Putamen (tissue), 1 donor: ENCODE results near the gene PHTF2.

Experiments
- DNase-seq: peaks from one replicate; pipeline ENCODE4 v3.0.0-alpha.2; 2016; ENCODE audit warnings: low spot score

PHTF2 gene

DNA sequence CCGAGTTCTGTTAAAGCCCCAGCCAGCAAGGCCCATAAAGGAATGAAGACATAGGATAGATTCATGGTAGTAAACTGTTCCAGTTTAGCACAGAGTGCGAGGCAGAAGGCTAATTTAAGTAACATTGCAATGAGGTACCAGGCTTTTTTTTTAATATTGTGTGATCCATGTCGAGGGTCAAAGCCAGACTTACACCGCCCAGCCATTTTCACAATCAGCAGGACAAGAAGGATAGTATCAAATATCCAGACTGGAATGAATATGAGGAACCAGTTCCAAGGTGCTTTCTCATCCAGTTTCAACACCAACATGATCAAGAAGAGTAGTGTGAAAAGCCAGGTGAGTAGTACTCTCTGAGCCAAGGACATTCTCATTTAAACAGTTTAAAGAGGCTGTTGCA, 4.6 kb upstream of the PHTF2 start:
- DNase-seq = no peak

DNA sequence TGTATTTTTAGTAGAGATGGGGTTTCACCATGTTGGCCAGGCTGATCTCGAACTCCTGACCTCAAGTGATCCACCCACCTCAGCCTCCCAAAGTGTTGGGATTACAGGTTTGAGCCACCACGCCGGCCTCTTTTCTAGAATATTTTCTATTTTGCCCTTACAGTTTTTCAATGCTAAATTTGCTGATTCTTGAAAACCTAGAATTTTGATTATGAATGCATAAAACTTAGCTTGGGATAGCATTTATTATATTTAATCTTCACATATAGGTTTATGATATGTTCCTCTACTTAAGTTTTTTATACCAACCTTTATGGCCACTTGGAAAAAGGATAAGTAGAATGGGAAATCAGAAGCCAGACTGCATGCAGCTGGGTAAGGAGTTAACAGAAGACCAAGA, 2.5 kb upstream of the PHTF2 start:
- no peak for DNase-seq

DNA sequence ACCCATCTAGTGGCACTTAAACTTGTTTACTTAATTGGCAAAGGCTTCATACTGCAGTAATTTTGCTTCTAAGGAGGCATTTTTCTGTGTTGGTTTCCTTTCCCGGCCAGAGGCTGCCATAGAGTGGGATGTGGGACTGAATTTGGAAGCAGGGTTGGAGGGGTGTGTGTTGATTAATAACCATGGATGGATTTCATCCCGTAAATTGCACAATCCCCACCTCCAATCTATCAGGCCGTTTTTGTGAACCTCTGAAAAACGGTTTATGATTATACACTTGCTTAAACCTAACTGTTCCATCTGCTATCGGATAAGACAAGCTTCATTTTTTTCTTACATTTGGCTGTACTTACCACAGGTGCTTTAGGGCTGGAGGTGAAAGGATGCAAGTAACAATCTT, 1.6 kb upstream of the PHTF2 start:
- DNase-seq = no peak

DNA sequence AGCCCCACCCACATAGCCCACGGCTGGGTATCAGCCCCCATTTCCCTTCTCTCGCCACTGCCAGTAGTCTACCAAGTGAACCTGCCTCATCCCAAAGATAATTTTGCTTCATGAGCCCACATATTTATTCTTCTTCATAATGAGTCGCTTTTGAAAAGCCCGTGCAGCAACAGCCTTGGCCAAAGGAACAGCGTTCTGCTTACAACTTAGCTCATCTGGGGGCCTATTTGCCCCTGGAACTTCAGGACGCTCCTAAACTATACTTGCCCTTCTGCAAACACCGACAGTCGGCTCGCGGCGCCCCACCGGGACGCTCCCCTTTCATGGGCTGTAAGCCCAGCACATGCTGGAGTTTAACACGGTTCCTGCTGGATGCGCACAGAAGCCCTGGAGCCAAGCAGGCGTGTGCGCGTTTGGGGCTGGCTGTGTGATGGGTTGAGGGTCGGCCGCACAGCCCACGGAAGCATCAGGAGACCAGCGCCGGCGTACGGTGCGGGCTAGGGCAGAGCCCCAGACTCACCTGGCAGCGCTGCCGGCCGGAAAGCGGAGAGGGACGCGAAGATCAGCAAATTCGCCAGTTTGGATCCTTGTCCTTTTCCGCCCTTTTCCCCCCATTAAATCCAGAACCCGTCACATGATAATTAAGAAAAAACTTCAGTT, 709 bp upstream of the PHTF2 start:
- no peak for DNase-seq

DNA sequence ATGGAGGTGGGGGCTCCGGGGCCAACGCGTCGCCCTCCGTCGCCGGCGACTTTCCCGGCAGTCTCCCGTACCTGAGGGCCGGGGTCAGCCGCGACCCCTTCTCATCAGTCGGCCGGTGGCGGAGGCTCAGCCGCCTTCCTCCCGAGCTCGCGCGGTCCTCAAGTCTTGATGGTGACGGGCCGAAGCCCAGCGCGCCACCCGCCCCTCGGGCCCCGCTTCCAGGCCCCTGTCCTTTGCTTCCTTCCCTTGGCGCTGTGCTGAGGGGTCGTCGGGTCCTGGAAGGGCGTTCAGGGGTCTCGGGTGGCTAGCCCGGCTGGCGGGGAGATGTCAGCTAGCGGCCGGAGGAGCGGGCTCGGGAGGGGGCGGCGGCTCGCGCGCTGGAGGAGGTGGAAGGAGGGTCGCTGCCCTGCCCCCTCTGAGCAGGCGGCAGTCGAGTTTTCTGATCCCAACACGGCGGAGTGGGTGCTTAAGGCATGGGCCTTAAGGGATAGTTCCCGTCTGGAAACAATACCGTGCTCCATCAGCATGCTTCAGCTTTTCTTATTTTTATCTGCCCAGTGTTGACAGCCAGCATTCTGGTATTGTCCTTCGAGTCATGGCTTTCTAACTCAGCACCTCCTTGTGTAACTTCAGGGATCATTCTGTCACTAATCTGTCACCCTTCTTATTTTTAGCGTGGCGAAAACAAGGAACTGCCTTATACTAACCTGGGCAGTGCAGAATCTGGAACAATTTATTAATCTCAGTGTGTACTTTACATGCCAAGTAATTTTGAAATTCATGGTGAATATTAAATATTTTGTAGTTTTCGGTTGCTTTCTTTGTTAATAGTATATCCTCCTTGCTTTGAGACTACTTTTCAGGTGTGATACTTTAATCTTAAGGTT, 748 bp downstream of the PHTF2 start:
- DNase-seq = peak; percentile 33

DNA sequence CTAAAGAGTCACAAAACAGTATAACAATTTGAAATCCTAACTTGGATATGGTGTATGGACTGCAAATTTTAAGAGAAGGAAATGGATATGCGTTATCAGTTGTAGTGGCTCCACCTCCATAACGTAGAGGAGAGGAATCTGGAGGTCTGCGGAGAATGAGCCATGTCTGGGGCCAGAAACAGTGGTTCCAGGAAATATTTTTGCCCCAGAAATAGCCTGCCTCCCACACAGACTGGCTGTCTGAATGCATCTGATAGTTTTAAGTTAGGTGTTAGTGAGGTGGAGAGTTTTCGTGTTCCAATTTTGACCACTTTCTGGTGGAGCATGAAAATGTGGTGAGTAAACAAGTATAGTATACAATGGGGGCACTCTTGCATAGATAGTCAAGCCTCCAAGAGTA, 1.6 kb downstream of the PHTF2 start:
- no peak for DNase-seq

DNA sequence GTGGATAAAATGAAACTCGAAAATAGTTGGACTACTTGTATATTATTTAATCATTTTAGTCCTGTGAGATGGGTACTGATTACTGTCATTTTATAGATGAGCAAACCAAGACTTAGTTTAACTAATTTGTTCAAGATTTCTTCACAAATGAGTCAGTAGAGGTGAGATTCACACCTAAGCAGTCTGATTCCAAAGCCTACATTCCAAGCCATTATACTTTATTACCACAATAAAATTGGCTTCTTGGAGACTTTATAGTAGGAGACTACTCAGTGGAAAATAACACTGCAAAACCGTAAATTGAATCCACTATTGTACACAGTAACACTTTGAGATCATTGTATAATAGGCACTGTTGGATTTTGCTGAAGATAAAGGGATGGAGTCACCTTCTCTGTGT, 2.2 kb downstream of the PHTF2 start:
- no peak for DNase-seq

DNA sequence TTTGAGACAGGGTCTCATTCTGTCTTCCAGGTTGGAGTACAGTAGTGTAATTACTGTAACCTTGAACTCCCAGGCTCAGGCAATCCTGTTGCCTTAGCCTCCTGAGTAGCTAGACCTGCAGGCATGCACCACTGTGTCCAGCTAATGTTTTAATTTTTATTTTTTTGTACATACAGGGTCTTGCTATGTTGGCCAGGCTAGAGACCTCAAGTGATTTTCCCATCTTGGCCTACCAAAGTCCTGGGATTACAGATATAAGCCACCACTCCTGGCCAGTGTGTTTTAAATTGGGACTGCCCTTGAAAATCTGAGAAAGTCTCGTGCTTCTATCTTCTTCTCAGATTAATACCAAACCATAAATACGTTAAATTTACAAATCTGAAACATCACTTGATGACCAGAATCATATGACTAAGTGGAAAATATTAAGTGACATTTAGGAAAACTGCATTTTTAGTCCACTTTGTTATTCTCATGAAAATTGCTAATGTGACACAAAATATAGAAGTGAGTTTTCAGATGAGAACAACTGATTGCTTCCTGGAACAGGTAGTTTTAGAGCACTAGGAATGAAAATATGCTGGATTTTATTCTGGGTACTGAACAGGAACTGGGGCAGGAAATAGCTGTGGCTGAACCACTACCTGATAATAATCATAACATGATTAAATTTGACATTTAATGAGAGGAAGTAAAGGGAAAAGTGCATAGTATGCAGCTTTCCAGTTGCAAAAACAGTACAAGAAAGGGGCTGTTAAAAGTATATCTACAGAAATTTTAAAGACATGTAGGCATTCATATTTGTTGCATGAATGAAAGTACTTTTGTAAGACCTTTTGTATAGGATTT, 4.2 kb downstream of the PHTF2 start:
- no peak for DNase-seq

DNA sequence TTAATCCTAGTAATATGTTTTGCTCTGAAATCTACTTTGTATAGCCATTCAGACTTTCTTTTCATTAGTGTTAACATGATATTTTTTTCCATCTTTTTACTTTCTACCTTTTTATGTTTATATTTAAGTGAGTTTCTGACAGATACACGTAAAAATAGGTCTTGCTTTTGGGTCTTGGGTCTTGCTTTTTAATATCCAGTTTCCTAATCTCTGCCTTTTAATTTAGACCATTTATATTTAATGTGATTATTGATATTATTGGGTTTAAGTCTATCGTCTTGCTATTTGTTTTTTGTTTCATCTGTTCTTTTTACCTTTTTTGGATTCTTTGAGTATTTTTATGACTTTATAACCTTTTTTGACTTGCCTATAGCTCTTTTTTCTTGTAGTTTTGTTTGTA, 7.9 kb downstream of the PHTF2 start:
- no peak for DNase-seq

DNA sequence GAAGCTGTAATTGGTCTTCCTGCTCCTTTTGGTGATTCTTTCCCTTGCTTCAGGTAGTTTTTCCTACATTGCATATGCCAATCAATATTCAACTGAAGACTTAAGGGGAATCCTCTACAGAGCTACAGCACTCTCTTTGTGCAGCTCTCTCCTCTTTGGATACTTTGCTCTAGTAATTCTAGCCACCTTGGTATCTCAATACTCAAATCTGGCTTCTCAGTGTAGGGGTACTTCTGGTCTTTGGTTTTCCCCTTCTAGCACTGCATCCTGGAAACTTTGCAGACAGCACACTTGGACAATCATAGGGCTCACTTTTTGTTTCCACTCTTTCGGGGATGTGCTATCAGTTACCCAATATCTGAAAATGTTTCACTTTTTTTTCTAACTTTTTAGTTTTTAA, 9.9 kb downstream of the PHTF2 start:
- no peak for DNase-seq

DNA sequence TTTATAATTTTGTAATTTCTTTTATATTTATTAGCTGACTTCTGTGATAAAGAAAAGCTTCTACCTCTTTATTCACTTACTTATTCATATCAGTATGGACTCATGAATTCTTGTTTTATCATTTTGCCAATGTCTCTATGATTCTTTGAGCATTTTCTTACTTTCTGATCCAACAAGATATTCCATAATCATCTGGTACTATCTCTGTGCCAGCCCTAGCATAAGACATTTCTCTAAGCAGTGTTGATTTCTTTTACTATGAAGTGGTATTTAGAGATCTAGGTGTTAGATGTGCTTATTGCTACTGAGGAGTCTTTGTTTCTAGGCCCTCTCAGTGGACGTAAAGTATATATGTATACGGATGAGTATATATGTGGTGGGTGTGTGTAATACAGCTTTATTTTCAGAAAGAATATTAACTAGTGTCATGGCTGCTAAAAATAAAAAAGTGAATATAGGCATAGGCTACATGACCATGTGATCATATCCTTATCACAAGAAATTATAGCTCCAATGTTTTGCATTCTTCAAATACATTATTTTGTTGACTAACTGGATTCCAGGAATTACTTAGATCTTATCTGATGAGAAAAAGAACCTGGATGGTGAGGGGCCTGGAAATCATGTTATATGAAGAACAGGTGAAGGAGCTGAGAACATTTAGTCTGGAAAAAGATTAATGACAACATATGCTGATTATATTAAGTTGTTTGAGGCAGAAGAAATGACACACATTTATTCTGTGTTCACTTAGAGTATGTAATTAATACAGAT, 13.1 kb downstream of the PHTF2 start:
- DNase-seq = no peak

DNA sequence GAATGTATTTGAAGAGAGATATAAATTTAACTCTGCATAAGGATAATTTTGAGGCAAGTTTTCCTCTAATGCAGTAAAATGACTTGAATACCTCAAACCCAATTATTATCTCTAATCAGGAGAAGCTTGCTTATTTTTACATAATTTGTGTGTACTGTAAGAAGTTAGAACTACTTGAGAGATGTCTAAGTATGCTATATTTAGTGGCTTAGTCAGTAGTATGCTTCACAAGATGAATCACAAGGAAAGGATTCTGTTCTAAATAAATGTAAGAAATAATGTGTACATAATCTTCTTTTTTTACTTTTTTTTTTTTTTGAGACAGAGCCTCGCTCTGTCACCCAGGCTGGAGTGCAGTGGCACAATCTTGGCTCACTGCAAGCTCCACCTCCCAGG, 13.7 kb downstream of the PHTF2 start:
- no peak for DNase-seq

DNA sequence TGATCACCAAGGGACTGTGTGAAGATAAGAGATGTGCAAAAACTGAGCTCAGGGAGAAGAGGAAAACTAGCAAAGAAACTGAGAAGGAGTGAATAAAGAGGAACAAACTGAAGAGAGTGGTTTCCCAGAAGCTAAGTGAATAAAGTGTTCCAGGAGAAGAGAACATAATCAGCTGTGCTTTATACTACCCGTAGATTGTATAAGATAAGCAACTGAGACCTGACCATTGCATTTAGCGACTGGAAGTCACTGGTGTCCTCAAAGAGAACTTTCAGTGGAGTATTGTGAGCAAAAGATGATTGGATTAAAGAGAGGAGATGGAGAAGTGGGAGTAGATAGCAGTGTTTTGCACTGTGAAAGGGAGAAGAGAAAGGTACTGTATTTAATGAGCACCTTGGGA, 14.6 kb downstream of the PHTF2 start:
- DNase-seq = no peak

DNA sequence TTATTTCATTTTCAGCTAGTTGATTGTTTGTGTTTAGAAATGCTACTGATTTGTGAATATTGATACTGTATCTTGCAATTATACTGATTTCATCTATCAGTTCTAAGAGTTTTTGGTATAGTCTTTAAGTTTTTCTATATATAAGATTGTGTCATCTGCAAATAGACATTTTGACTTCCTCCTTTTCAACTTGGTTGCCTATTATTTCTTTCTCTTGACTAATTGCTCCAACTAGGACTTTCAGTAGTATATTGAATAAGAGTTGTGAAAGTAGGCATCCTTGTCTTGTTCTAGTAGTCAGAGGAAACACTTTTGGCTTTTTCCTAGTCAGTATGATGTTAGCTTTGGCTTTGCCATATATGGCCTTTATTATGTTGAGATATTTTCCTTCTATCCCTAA, 20.4 kb downstream of the PHTF2 start:
- DNase-seq = no peak

DNA sequence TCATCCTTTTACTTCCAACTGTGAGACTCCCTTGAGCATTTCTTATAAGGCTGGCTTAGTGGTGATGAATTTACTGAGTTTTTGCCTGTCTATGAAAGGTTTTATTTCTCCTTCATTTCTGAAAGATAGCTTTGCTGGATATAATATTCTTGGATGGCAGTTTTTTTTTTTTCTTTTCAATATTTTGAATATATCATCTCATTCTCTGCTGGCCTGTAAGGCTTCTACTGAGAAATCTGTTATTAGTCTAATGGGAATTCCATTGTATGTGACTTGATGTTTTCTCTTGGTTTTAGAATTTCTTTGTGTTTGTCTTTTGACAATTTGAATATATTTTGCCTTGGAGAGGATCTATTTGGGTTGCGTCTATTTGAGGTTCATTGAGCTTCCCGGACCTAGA, 22.4 kb downstream of the PHTF2 start:
- no peak for DNase-seq

DNA sequence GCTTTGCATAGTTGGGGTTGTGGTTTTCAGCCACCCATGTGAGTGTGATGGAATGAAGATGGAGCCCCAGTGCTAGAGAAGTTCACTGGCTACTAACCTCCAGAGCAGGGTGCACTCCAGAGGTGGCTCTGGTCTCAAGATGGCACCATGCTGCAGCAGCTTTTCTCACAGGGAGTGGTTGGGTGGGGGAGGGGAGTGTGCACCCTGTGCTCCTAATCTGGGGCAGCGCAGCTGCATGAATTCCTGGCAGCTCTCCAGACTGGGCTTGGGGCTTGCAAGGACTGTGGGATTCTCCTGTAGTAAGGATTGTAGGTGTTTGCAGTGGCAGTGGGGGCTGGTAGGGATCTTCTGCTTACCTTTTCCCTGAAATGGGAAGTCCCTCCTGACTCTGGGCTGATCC, 23.7 kb downstream of the PHTF2 start:
- no peak for DNase-seq

DNA sequence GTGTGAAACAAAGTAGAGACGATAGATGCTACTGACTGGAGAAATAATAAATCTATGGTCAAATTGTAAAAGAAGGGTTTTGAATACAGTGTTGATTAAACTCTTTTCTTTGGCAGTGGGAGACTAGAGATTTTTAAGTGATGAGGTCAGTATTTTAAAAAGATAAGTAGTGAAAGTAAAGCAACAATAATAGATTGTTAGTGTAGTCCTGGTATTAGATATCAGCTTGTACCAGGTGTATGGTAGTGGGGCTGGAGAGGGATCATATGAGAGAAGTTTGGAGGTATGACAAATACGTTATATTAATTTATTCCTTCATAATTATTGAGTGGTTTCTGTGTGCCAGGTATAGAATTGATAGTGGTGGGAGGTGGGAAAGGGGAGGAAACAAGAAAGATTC, 25.2 kb downstream of the PHTF2 start:
- DNase-seq = no peak

DNA sequence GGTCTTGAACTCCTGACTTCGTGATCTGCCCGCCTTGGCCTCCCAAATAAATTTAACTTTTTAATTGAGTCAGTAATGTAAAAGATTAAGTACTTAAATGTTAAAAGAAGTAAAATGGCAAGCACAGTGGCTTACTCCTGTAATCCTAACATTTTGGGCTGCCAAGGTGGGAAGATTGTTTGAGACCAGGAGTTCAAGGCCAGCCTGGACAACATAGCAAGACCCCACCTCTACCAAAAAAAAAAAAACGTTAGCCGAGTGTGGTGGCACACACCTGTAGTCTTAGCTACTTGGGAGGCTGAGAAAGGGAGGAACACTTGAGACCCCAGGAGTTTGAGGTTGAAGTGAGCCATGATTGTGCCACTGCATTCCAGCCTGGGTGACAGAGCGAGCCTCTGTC, 26.1 kb downstream of the PHTF2 start:
- DNase-seq = no peak

DNA sequence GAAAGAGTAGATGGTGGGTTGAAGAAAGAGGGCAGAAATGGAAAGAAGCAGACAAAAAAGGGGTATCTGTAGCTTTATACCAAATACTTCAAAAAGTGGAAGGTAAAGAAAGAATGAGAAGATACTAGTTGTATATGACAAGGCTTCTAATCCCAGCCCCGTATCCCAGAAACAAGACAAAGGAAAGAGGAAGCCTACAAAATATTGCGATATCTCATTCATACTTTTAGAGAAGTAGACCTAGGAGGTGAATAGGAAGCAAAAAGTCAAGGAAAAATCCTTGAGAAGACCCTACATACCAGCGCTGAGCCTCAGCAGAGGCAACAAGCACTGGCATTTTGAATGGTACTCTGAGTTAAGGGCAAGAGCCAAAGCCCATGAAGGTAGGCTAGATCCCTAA, 26.6 kb downstream of the PHTF2 start:
- no peak for DNase-seq

DNA sequence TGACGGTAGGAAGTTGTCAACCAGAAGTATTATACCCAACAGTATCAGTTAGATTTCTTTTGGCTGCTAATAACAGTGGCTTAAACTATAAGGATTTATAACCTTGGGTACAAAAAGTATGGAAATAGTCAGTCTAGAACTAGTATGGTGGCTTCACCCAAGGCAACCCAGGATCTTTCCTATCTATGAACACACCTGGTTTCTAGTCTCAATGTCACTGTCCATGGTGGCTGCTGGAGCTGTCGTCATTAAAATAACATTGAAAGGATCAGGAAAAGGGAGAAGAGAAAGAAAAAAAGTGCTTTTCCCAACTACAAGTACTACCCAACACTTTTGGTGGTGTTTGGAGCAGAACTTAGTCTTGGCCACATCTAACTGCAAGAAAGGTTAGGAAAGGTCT, 27.7 kb downstream of the PHTF2 start:
- DNase-seq = no peak

DNA sequence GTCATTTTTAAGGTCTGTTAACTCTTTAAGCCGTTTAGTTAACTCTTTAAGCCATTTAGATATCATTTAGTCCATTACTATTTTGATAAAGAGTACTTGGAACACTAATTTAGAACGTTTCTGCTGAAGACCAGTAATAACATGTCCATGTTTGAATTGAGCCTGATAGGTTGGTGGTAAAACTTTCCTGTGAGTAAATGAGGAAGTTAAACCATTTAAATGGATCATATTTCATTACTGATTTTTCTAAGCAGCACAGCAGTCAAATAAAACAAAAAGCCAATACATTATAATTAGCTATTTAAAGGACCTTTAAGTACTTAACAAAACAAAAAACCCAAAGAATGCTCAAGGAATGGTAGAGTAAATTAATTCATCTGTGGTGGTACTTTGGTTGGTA, 29.4 kb downstream of the PHTF2 start:
- DNase-seq = no peak
